Hepatocyte (in vitro differentiated cells): ENCODE data around the gene TMCC1. TPM values are rescaled to one million over a fixed set of nuclear protein-coding genes. Genes with fewer than 3 reads are reported as not detected.

Source experiments
- DNase-seq: peaks from one replicate; pipeline ENCODE4 v3.0.0-alpha.2; 2016; ENCODE audit warnings: low spot score
- H2AFZ ChIP-seq: fragments of 200-600 bp; sonication (generic); 2 replicates; pipeline ENCODE4 v1.6.0; 2016; ENCODE audit warnings: antibody characterized with exemption, mild to moderate bottlenecking
- H3K27ac ChIP-seq: fragments of 200-600 bp; sonication (generic); 2 replicates; pipeline ENCODE4 v1.5.1; 2016; ENCODE audit warnings: mild to moderate bottlenecking
- H3K27me3 ChIP-seq: fragments of 200-600 bp; sonication (generic); 2 replicates; pipeline ENCODE4 v1.6.1; 2016
- H3K36me3 ChIP-seq: fragments of 200-600 bp; sonication (generic); replicated peaks from 2 replicates; pipeline ENCODE4 v1.5.1; 2016; ENCODE audit warnings: low read depth; ENCODE audit not compliant: insufficient read depth
- H3K4me1 ChIP-seq: fragments of 200-600 bp; sonication (generic); 2 replicates; pipeline ENCODE4 v1.5.1; 2016; ENCODE audit warnings: mild to moderate bottlenecking, moderate library complexity; ENCODE audit not compliant: insufficient read depth
- H3K4me2 ChIP-seq: fragments of 200-600 bp; sonication (generic); 2 replicates; pipeline ENCODE4 v1.6.0; 2016
- H3K4me3 ChIP-seq: fragments of 200-600 bp; sonication (generic); 2 replicates; pipeline ENCODE4 v1.5.1; 2016; ENCODE audit warnings: mild to moderate bottlenecking
- H3K79me2 ChIP-seq: fragments of 200-600 bp; sonication (generic); 2 replicates; pipeline ENCODE4 v1.6.0; 2017; ENCODE audit warnings: mild to moderate bottlenecking
- H3K9me2 ChIP-seq: fragments of 200-600 bp; sonication (generic); replicated peaks from 2 replicates; pipeline ENCODE4 v1.6.0; 2017; ENCODE audit warnings: mild to moderate bottlenecking; ENCODE audit not compliant: insufficient read depth
- H3K9me3 ChIP-seq: fragments of 200-600 bp; sonication (generic); 2 replicates; pipeline ENCODE4 v1.5.1; 2016; ENCODE audit warnings: low read depth, mild to moderate bottlenecking
- H4K20me1 ChIP-seq: fragments of 200-600 bp; sonication (generic); 2 replicates; pipeline ENCODE4 v1.6.0; 2016; ENCODE audit warnings: mild to moderate bottlenecking; ENCODE audit not compliant: insufficient read depth, poor library complexity, severe bottlenecking
- EZH2 ChIP-seq: fragments of 200-600 bp; sonication (generic); IDR thresholded peaks from 2 replicates; pipeline ENCODE4 v1.6.1; 2016; ENCODE audit warnings: antibody characterized with exemption, mild to moderate bottlenecking, borderline replicate concordance
- EZH2phosphoT487 ChIP-seq: fragments of 200-600 bp; sonication (generic); IDR thresholded peaks from one replicate; pipeline ENCODE4 v1.6.1; 2018; ENCODE audit warnings: antibody characterized with exemption, mild to moderate bottlenecking, low read depth, moderate library complexity; ENCODE audit not compliant: unreplicated experiment, severe bottlenecking
- WGBS: methylation state at CpG from one replicate; pipeline ENCODE4 v1.1.6; 2016; ENCODE audit warnings: low lambda C conversion rate; ENCODE audit errors: missing lambda C conversion rate; 5-methylcytosine and 5-hydroxymethylcytosine counted together
- polyA plus RNA-seq: library from polyadenylated mRNA; unstranded; fragments of >200 nt; fragmentation: Nextera tagmentation; extraction: Ambion mirVana; gene quantifications from 2 replicates; pipeline ENCODE4 v1.2.1, GENCODE V29; 2016
- small RNA-seq: library from RNA; depleted of rRNA; stranded (forward); fragments of <200 nt; gene quantifications from one replicate; pipeline ENCODE3, GENCODE V24; 2014
- total RNA-seq: library from RNA; depleted of rRNA; stranded (reverse); fragments of >200 nt; gene quantifications from 2 replicates; pipeline ENCODE4 v1.2.3, GENCODE V29; 2014
- TF ChIP-seq, protein P1 (sequence below): fragments of 200-600 bp; sonication (generic); IDR thresholded peaks from 2 replicates; pipeline ENCODE4 v1.5.1; 2016; ENCODE audit warnings: antibody characterized with exemption, mild to moderate bottlenecking; ENCODE audit not compliant: poor library complexity

Gene TMCC1
- total and polyA plus RNA-seq, 2 experiments from 2014 or later = 7.0 to 17.3 TPM

- Histone ChIP-seq H4K20me1 (peaks cover 3% of the 10 kb centered on the region), H3K4me1 (peaks cover 50% of the 10 kb centered on the region), H3K27me3 (no peaks in the 10 kb centered on the region), H3K27ac (no peak overlapping the region), H3K4me2 (no peak overlapping the region), H3K79me2 (peaks cover 22% of the 10 kb centered on the region), H2AFZ (no peak overlapping the region), H3K9me3 (no peaks in the 10 kb centered on the region), H3K4me3 (no peak overlapping the region), H3K36me3 (no peaks in the 10 kb centered on the region), H3K9me2 (no peaks in the 10 kb centered on the region)
- no peak for DNase-seq
- TF ChIP-seq EZH2 (no peak), EZH2phosphoT487 (no peak)
- TF ChIP-seq, protein P1, sequence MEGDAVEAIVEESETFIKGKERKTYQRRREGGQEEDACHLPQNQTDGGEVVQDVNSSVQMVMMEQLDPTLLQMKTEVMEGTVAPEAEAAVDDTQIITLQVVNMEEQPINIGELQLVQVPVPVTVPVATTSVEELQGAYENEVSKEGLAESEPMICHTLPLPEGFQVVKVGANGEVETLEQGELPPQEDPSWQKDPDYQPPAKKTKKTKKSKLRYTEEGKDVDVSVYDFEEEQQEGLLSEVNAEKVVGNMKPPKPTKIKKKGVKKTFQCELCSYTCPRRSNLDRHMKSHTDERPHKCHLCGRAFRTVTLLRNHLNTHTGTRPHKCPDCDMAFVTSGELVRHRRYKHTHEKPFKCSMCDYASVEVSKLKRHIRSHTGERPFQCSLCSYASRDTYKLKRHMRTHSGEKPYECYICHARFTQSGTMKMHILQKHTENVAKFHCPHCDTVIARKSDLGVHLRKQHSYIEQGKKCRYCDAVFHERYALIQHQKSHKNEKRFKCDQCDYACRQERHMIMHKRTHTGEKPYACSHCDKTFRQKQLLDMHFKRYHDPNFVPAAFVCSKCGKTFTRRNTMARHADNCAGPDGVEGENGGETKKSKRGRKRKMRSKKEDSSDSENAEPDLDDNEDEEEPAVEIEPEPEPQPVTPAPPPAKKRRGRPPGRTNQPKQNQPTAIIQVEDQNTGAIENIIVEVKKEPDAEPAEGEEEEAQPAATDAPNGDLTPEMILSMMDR = no peak
- whole genome bisulfite sequencing = 93% methylated on average over 19 of the region's 19 CpGs
Observed at GRCh38 chr3:129599073-129599472, 294.4 kb downstream of the TMCC1 start.

DNA sequence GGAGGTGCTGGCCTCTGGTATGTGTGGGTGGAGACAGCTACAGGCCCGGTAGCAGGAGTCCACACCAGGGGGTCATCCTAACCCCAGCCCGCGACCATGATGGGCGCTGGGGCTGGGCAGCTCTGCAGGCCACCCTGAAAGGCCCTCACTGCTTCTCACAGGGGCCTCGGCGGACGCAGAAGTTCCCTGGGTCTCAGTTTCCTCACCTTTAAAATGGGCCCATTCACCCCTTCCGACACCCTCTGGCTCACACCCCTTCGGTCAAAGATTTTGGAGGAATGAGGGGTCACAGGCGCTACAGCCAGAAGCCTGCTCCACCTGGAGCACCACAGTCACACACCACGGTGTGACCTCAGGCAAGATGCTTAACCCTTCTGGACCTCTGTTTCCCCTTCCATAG lies 295.0 kb downstream of the TMCC1 start:
- H3K36me3 ChIP-seq = no peaks in the 10 kb centered on the region
- no peaks in the 10 kb centered on the region for H3K9me2 ChIP-seq
- H3K27ac ChIP-seq = peak overlapping the region; percentile 88
- H3K79me2 ChIP-seq = peaks cover 22% of the 10 kb centered on the region
- no peak for DNase-seq
- no peak overlapping the region for H2AFZ ChIP-seq
- no peaks in the 10 kb centered on the region for H3K9me3 ChIP-seq
- no peak overlapping the region for H3K4me2 ChIP-seq
- H3K4me3 ChIP-seq = no peak overlapping the region
- TF ChIP-seq EZH2 (no peak), EZH2phosphoT487 (no peak)
- TF ChIP-seq, protein P1 = no peak
- H4K20me1 ChIP-seq = no peaks in the 10 kb centered on the region
- 89% methylated on average over 11 of the region's 11 CpGs for WGBS
- no peaks in the 10 kb centered on the region for H3K27me3 ChIP-seq
- peaks cover 52% of the 10 kb centered on the region for H3K4me1 ChIP-seq

- Histone ChIP-seq H3K27ac (peak overlapping the region; percentile 88), H2AFZ (no peak overlapping the region), H3K4me3 (no peak overlapping the region), H3K9me3 (no peaks in the 10 kb centered on the region), H3K36me3 (no peaks in the 10 kb centered on the region), H3K4me1 (peaks cover 52% of the 10 kb centered on the region), H3K79me2 (peaks cover 21% of the 10 kb centered on the region), H4K20me1 (no peaks in the 10 kb centered on the region), H3K4me2 (peak overlapping the region; percentile 58), H3K27me3 (no peaks in the 10 kb centered on the region), H3K9me2 (no peaks in the 10 kb centered on the region)
- DNase-seq = no peak
- no peak for TF ChIP-seq EZH2phosphoT487
- TF ChIP-seq, protein P1 = no peak
- TF ChIP-seq EZH2 = no peak
- WGBS = 43% methylated on average over 5 of the region's 5 CpGs
Observed at GRCh38 chr3:129598000-129598381, 295.5 kb downstream of the TMCC1 start.

Small RNAs within 50 kb of the gene (small RNA-seq; reads per million reads assigned to genes)
- gene RF00026 = not detected
- gene RNY3P13 = not detected

Other genes with a start within 250 kb of the TMCC1 start
- gene TRH, start 81.0 kb upstream of the TMCC1 start, total RNA-seq = not detected in 2 replicates
- 0.27 TPM in 1 of 2 replicates, not detected in the other for gene TRH, start 81.0 kb upstream of the TMCC1 start, polyA plus RNA-seq
- gene ALG1L2, start 188.1 kb upstream of the TMCC1 start, total RNA-seq = not detected in 2 replicates
- gene ALG1L2, start 188.1 kb upstream of the TMCC1 start, polyA plus RNA-seq = 1.7 and 2.0 TPM in 2 replicates